Neural progenitor cell (in vitro differentiated cells): ENCODE data around the gene ADCY5. TPM values are rescaled to one million over a fixed set of nuclear protein-coding genes. Genes with fewer than 3 reads are reported as not detected.
A peak's percentile ranks its signal among the peaks of the same experiment; 100 is the strongest.

Experiments used
- DNase-seq: peaks from one replicate; pipeline ENCODE4 v3.0.0-alpha.2; 2016; ENCODE audit warnings: low spot score
- H2AFZ ChIP-seq: fragments of 200-600 bp; sonication (generic); replicated peaks from 2 replicates; pipeline ENCODE4 v1.6.1; 2016; ENCODE audit warnings: antibody characterized with exemption
- H3F3A ChIP-seq: fragments of 200-600 bp; sonication (generic); 2 replicates; pipeline ENCODE4 v1.6.1; 2016; ENCODE audit warnings: antibody characterized with exemption, low read depth
- H3K27ac ChIP-seq: fragments of 200-600 bp; sonication (generic); 2 replicates; pipeline ENCODE4 v1.5.1; 2016; ENCODE audit warnings: mild to moderate bottlenecking
- H3K27me3 ChIP-seq: fragments of 200-600 bp; sonication (generic); 2 replicates; pipeline ENCODE4 v1.6.1; 2016; ENCODE audit warnings: mild to moderate bottlenecking, moderate library complexity
- H3K36me3 ChIP-seq: fragments of 200-600 bp; sonication (generic); 2 replicates; pipeline ENCODE4 v1.5.1; 2016
- H3K4me1 ChIP-seq: fragments of 200-600 bp; sonication (generic); 2 replicates; pipeline ENCODE4 v1.6.1; 2016; ENCODE audit warnings: mixed run types
- H3K4me2 ChIP-seq: fragments of 200-600 bp; sonication (generic); 2 replicates; pipeline ENCODE4 v1.6.1; 2016
- H3K4me3 ChIP-seq: fragments of 200-600 bp; sonication (generic); 2 replicates; pipeline ENCODE4 v1.5.1; 2016
- H3K79me2 ChIP-seq: fragments of 200-600 bp; sonication (generic); 2 replicates; pipeline ENCODE4 v1.6.1; 2016; ENCODE audit warnings: low read depth
- H3K9ac ChIP-seq: fragments of 200-600 bp; sonication (generic); 2 replicates; pipeline ENCODE4 v1.6.1; 2016
- H3K9me3 ChIP-seq: fragments of 200-600 bp; sonication (generic); 2 replicates; pipeline ENCODE4 v1.5.1; 2016; ENCODE audit warnings: low read depth
- H4K20me1 ChIP-seq: fragments of 200-600 bp; sonication (generic); 2 replicates; pipeline ENCODE4 v1.6.1; 2016; ENCODE audit warnings: low read depth
- H3K27ac Mint-ChIP-seq: 3 replicates; pipeline ENCODE4 v1.8.0; 2021; ENCODE audit warnings: mixed read lengths
- H3K27me3 Mint-ChIP-seq: 2 replicates; pipeline ENCODE4 v1.8.0; 2022; ENCODE audit warnings: low read depth, mild to moderate bottlenecking, inconsistent platforms, moderate library complexity, mixed read lengths; ENCODE audit not compliant: insufficient read depth
- H3K36me3 Mint-ChIP-seq: 3 replicates; pipeline ENCODE4 v1.8.0; 2021; ENCODE audit warnings: mixed read lengths
- H3K4me1 Mint-ChIP-seq: 3 replicates; pipeline ENCODE4 v1.8.0; 2021; ENCODE audit warnings: mixed read lengths
- H3K4me3 Mint-ChIP-seq: 3 replicates; pipeline ENCODE4 v1.8.0; 2021; ENCODE audit warnings: mild to moderate bottlenecking, moderate library complexity, mixed read lengths
- H3K9me3 Mint-ChIP-seq: 3 replicates; pipeline ENCODE4 v1.8.0; 2020; ENCODE audit warnings: mixed read lengths
- CTCF ChIP-seq: fragments of 200-600 bp; sonication (generic); IDR thresholded peaks from 2 replicates; pipeline ENCODE4 v1.5.1; 2017; ENCODE audit warnings: antibody characterized with exemption, mild to moderate bottlenecking
- EZH2 ChIP-seq: fragments of 200-600 bp; sonication (generic); IDR thresholded peaks from 2 replicates; pipeline ENCODE4 v1.6.1; 2017; ENCODE audit warnings: antibody characterized with exemption, mild to moderate bottlenecking, moderate library complexity
- EZH2phosphoT487 ChIP-seq: fragments of 200-600 bp; sonication (generic); IDR thresholded peaks from 2 replicates; pipeline ENCODE4 v1.6.1; 2017; ENCODE audit warnings: antibody characterized with exemption
- total RNA-seq: library from RNA; depleted of rRNA; stranded (reverse); fragments of >200 nt; gene quantifications from 2 replicates; pipeline ENCODE4 v1.2.3, GENCODE V29; 2015; ENCODE audit warnings: low replicate concordance

Gene ADCY5
- total RNA-seq, 1 donor from 2014 or later: 1.6 TPM

- H3K36me3 ChIP-seq: no peaks in the 10 kb centered on the region
- DNase-seq: no peak
- H3K9ac ChIP-seq: no peak overlapping the region
- no peak overlapping the region for H3K4me3 Mint-ChIP-seq
- H3K9me3 Mint-ChIP-seq: no peaks in the 10 kb centered on the region
- H3K4me1 ChIP-seq: peaks cover 8% of the 10 kb centered on the region
- no peaks in the 10 kb centered on the region for H3K36me3 Mint-ChIP-seq
- H3K4me2 ChIP-seq: no peak overlapping the region
- H3K4me3 ChIP-seq: no peak overlapping the region
- peaks cover 9% of the 10 kb centered on the region for H3K27me3 Mint-ChIP-seq
- no peak overlapping the region for H3K27ac Mint-ChIP-seq
- H3K9me3 ChIP-seq: no peaks in the 10 kb centered on the region
- no peaks in the 10 kb centered on the region for H4K20me1 ChIP-seq
- no peak overlapping the region for H3K27ac ChIP-seq
- peaks cover 17% of the 10 kb centered on the region for H3K4me1 Mint-ChIP-seq
- H3K79me2 ChIP-seq: no peaks in the 10 kb centered on the region
- no peaks in the 10 kb centered on the region for H3F3A ChIP-seq
- TF ChIP-seq CTCF: no peak
- no peak for TF ChIP-seq EZH2
- no peak for TF ChIP-seq EZH2phosphoT487
- no peak overlapping the region for H2AFZ ChIP-seq
- peaks cover 4% of the 10 kb centered on the region for H3K27me3 ChIP-seq
Observed at GRCh38 chr3:123321806-123322205, 127.1 kb downstream of the ADCY5 start.

GRCh38 chr3:123320221-123320620 is 128.7 kb downstream of the ADCY5 start:
- Histone ChIP-seq H3K4me3 (no peak overlapping the region), H3K27ac (no peak overlapping the region), H3K36me3 (no peaks in the 10 kb centered on the region), H2AFZ (no peak overlapping the region), H3F3A (peaks cover 6% of the 10 kb centered on the region), H3K9ac (no peak overlapping the region), H4K20me1 (no peaks in the 10 kb centered on the region), H3K4me2 (peak overlapping the region; percentile 38), H3K27me3 (peaks cover 17% of the 10 kb centered on the region), H3K79me2 (no peaks in the 10 kb centered on the region), H3K9me3 (no peaks in the 10 kb centered on the region), H3K4me1 (peaks cover 10% of the 10 kb centered on the region)
- Mint-ChIP-seq H3K4me3 (no peak overlapping the region), H3K4me1 (peaks cover 18% of the 10 kb centered on the region), H3K9me3 (no peaks in the 10 kb centered on the region), H3K27ac (no peak overlapping the region), H3K27me3 (peaks cover 9% of the 10 kb centered on the region), H3K36me3 (no peaks in the 10 kb centered on the region)
- no peak for TF ChIP-seq CTCF
- no peak for TF ChIP-seq EZH2
- no peak for TF ChIP-seq EZH2phosphoT487
- DNase-seq: no peak

GRCh38 chr3:123319760-123320159 is 129.1 kb downstream of the ADCY5 start:
- Mint-ChIP-seq H3K27ac (no peak overlapping the region), H3K9me3 (no peaks in the 10 kb centered on the region), H3K4me1 (peaks cover 23% of the 10 kb centered on the region), H3K36me3 (no peaks in the 10 kb centered on the region), H3K27me3 (peaks cover 9% of the 10 kb centered on the region), H3K4me3 (no peak overlapping the region)
- no peak overlapping the region for H3K9ac ChIP-seq
- no peak overlapping the region for H3K27ac ChIP-seq
- peak; percentile 51 for DNase-seq
- no peak overlapping the region for H2AFZ ChIP-seq
- no peak overlapping the region for H3K4me3 ChIP-seq
- peaks cover 20% of the 10 kb centered on the region for H3K27me3 ChIP-seq
- peaks cover 10% of the 10 kb centered on the region for H3F3A ChIP-seq
- peaks cover 15% of the 10 kb centered on the region for H3K4me1 ChIP-seq
- H4K20me1 ChIP-seq: no peaks in the 10 kb centered on the region
- H3K4me2 ChIP-seq: peak overlapping the region; percentile 38
- no peaks in the 10 kb centered on the region for H3K79me2 ChIP-seq
- no peak for TF ChIP-seq EZH2
- no peak for TF ChIP-seq EZH2phosphoT487
- no peak for TF ChIP-seq CTCF
- no peaks in the 10 kb centered on the region for H3K9me3 ChIP-seq
- H3K36me3 ChIP-seq: no peaks in the 10 kb centered on the region
